Body of pancreas (tissue), 4 donors: ENCODE data around the gene KRTAP12-3. TPM values are rescaled to one million over a fixed set of nuclear protein-coding genes. Genes with fewer than 3 reads are reported as not detected.
"Not testable (repeated sequence)": the region's sequence is repeated elsewhere in the genome, so short reads cannot be mapped to it uniquely, and the experiment has no call there.

Source experiments
- ATAC-seq: fragments of 150-250 bp; one replicate; pipeline ENCODE4 v1.9.1; 2016
- DNase-seq, 4 donors: peaks; one replicate each; pipeline ENCODE4 v3.0.0-alpha.2; 2019
- H3K27ac ChIP-seq, 4 donors: fragments of 200-600 bp; sonication (generic); 1 replicate in 3 of 4; 2 replicates in 1 of 4; pipeline versions ENCODE4 v1.5.1 to v1.6.1; 2016 to 2019; ENCODE audit warnings: mild to moderate bottlenecking in 1 of 4, mixed read lengths in 1 of 4, moderate library complexity in 1 of 4
- H3K27me3 ChIP-seq, 2 donors: fragments of 200-600 bp; sonication (generic); one replicate each; pipeline ENCODE4 v1.6.0; 2016; ENCODE audit warnings: mild to moderate bottlenecking in 1 of 2
- H3K36me3 ChIP-seq, 2 donors: fragments of 200-600 bp; sonication (generic); replicated peaks in 1 of 2; 2 replicates each; pipeline ENCODE4 v1.5.1; 2016; ENCODE audit warnings: low read depth in 2 of 2; ENCODE audit not compliant: insufficient read depth in 1 of 2
- H3K4me1 ChIP-seq: fragments of 200-600 bp; sonication (generic); one replicate; pipeline ENCODE4 v1.6.0; 2016
- H3K4me3 ChIP-seq, 2 donors: fragments of 200-600 bp; sonication (generic); 1 replicate in 1 of 2; 2 replicates in 1 of 2; pipeline ENCODE4 v1.5.1; 2016 to 2019
- H3K9me3 ChIP-seq, 3 donors: fragments of 200-600 bp; sonication (generic); 1 replicate in 2 of 3; 2 replicates in 1 of 3; pipeline ENCODE4 v1.5.1; 2016
- POLR2A ChIP-seq, 3 donors: fragments of 450-650 bp; IDR thresholded peaks; one replicate each; pipeline ENCODE4 v1.6.1; 2016; ENCODE audit warnings: antibody characterized with exemption in 3 of 3, mild to moderate bottlenecking in 2 of 3
- WGBS, 2 donors: methylation state at CpG; one replicate each; pipeline ENCODE4 v1.1.5; 2017; 5-methylcytosine and 5-hydroxymethylcytosine counted together
- intact Hi-C: fragments of 100-400 bp; cut with DNase I; formaldehyde crosslinking; loops from one replicate; pipeline ENCODE4 v1.15.1; 2023
- total RNA-seq, 2 donors: library from RNA; depleted of rRNA; stranded (reverse); fragments of >200 nt; gene quantifications; one replicate each; pipeline ENCODE4 v1.1.0, GENCODE V29; 2016
- TF ChIP-seq, protein P1 (sequence below), 7 experiments: fragments of 450-650 bp in 4 of 7; fragments of 200-600 bp in 3 of 7; sonication (generic) in 3 of 7; IDR thresholded peaks; one replicate each; pipeline ENCODE4 v1.5.1; 2016 to 2019; ENCODE audit warnings: antibody characterized with exemption in 7 of 7

Gene KRTAP12-3
- total RNA-seq, 2 donors from 2014 or later = not detected

DNA sequence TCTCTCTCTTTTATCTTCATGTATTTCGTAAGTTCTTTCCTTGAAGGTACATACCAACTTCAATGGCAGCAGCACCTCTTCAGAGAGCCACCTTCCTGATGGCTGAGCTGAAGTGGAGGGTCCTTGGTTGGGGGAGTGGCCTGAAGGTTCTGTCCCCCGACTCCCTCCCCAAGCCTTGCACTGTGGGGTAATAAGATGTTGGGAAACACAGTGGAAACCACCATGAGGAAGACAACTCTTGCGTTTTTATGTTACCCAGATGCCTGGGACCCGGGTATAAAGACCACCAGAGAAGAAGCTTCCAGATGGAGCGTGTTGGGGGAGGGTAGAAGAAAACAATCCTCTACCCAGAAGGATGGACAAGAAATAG, 794 bp downstream of the KRTAP12-3 start:
- H3K4me3 ChIP-seq = no peak overlapping the region
- ATAC-seq (no peak), DNase-seq (no peak)
- WGBS, 2 donors = 51 to 71% methylated on average over 5 of the region's 5 CpGs
- TF ChIP-seq POLR2A (IDR thresholded peaks at IDR 0.05) = no peak
- TF ChIP-seq, protein P1, sequence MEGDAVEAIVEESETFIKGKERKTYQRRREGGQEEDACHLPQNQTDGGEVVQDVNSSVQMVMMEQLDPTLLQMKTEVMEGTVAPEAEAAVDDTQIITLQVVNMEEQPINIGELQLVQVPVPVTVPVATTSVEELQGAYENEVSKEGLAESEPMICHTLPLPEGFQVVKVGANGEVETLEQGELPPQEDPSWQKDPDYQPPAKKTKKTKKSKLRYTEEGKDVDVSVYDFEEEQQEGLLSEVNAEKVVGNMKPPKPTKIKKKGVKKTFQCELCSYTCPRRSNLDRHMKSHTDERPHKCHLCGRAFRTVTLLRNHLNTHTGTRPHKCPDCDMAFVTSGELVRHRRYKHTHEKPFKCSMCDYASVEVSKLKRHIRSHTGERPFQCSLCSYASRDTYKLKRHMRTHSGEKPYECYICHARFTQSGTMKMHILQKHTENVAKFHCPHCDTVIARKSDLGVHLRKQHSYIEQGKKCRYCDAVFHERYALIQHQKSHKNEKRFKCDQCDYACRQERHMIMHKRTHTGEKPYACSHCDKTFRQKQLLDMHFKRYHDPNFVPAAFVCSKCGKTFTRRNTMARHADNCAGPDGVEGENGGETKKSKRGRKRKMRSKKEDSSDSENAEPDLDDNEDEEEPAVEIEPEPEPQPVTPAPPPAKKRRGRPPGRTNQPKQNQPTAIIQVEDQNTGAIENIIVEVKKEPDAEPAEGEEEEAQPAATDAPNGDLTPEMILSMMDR (IDR thresholded peaks at IDR 0.05) = no peak
- peaks cover 0 to 6% (median 4%) of the 10 kb centered on the region in 3 donors for H3K9me3 ChIP-seq
- H3K27me3 ChIP-seq = no peaks in the 10 kb centered on the region
- no peaks in the 10 kb centered on the region for H3K4me1 ChIP-seq
- no peaks in the 10 kb centered on the region for H3K36me3 ChIP-seq
- intact Hi-C loops = no loop called here
- H3K27ac ChIP-seq = no peak overlapping the region

DNA sequence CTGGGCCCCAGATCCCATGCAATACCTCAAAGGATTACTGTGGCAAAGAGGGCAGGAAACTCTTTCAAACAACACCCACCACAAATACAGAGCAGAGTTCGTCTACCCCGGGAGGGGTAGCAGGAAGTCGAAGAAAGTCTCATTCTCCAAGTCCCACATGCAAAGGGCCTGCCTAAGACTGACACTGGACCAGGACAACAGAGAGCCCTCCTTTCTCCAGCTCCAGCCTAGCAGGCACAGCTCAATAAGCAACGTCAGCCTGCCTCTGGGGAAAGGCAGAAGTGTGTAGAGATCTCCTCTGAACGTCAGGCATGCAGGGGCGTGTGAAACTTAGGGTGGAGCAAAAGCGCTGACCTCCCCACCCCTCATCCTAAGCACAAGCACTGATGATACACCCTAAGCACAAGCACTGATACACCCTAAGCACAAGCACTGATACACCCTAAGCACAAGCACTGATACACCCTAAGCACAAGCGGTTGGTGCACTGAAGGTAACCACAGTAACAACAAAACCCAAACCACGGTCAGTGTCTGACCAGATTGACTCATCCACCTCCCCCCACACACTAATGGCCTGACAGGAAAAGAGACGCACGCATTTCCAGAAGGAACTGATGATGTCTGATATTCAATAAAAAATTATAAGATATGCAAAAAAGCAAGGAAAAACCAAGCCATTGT, 1.3 kb downstream of the KRTAP12-3 start:
- H3K36me3 ChIP-seq = no peaks in the 10 kb centered on the region
- no peak for TF ChIP-seq POLR2A (IDR thresholded peaks at IDR 0.05)
- TF ChIP-seq, protein P1 (IDR thresholded peaks at IDR 0.05) = no peak
- no peaks in the 10 kb centered on the region for H3K27me3 ChIP-seq
- intact Hi-C loops = no loop called here
- peaks cover 0 to 6% (median 4%) of the 10 kb centered on the region in 3 donors for H3K9me3 ChIP-seq
- DNase-seq = no peak
- no peaks in the 10 kb centered on the region for H3K4me1 ChIP-seq
- H3K27ac ChIP-seq = no peak overlapping the region
- no peak overlapping the region for H3K4me3 ChIP-seq
- 37 to 41% methylated on average over 11 of the region's 11 CpGs for WGBS, 2 donors
- ATAC-seq = no peak

DNA sequence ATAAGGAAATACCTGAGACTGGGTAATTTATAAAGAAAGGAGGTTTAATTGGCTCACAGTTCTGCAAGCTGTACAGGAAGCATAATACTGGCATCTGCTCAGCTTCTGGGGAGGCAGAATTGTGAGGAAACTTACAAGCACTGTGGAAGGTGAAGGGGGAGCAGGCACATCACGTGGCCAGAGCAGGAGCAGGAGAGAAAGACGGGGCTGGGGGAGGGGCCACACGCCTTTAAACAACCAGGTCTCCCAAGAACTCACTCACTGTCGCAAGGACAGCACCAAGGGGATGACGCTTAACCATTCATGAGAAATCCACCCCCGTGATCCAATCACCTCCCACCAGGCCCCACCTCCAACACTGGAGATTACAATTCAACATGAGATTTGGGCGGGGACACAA, 3.8 kb downstream of the KRTAP12-3 start:
- H3K36me3 ChIP-seq, H3K27ac ChIP-seq, intact Hi-C loops, H3K27me3 ChIP-seq, DNase-seq, H3K4me3 ChIP-seq, H3K9me3 ChIP-seq, ATAC-seq, H3K4me1 ChIP-seq: not testable (repeated sequence)
- 44 to 52% methylated on average over 7 of the region's 7 CpGs for WGBS, 2 donors

DNA sequence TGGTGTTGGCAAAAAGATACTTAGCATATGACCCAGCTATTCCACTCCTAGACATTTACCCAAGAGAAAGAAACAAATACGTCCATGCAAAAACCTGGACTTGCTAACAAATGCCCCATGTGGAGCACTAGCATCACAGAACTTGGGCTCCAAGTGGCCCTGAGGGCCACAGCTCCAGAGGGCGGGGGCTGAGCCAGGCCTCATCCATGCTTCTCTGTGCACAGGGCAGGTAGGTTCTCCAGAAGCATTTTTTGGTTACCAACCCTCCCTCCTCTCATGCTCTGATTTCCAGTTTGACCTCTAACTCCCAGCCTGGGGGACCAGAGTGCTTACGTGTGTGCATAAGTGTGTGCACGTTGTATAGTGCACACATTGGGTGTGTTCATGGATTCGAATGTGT, 7.0 kb downstream of the KRTAP12-3 start:
- DNase-seq (no peak), ATAC-seq (no peak)
- no peak overlapping the region for H3K4me3 ChIP-seq
- H3K4me1 ChIP-seq = no peaks in the 10 kb centered on the region
- TF ChIP-seq, protein P1 (IDR thresholded peaks at IDR 0.05) = no peak
- TF ChIP-seq POLR2A (IDR thresholded peaks at IDR 0.05) = no peak
- peaks cover 0 to 4% (median 0%) of the 10 kb centered on the region in 3 donors for H3K9me3 ChIP-seq
- no peaks in the 10 kb centered on the region for H3K27me3 ChIP-seq
- no peaks in the 10 kb centered on the region for H3K36me3 ChIP-seq
- H3K27ac ChIP-seq = no peak overlapping the region
- intact Hi-C loops = no loop called here
- WGBS, 2 donors = 58 to 67% methylated on average over 4 to 5 of the region's 5 CpGs

DNA sequence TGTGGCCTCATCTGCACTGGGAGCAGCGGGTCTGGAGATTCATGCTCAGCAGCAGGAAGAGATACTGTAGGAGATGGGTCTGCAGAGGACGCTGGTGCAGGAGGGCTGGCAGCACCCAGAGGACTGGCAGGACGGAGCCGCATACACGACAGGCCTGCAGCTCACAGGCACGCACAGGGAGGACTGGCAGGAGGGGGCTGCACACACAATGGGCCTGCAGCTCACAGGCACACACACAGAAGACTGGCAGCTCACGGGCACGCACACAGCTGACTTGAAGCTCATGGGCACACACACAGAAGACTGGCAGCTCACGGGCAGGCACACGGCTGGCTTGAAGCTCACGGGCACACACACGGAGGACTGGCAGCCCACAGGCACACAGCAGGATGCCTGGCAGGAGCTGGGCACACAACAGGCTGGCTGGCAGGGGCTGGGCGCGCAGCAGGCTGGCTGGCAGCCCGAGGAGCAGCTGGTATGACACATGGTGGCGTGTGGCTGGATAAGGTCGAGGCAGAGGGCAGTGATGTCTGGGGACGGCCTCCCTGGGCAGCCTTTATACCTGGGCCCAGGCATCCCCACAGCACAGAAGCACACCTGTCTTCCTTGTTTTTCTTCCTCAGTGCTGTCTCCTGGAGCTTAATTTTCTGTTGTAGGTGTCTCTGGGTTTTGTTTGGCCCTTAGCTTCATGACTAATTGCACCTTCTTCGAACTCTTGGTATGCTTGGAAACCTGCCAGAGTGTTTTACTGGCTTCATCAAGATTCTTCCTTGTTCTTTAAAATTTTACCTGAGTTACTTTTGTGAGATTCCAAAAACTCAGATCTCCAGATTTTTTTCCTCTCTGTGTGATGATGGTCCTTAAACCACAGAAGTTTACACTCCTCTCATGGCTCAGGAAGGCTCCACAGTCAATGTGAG, 8.9 kb downstream of the KRTAP12-3 start, which contains the start of gene KRTAP12-2:
Gene KRTAP12-2, minus strand, starts transcription at position 527 of the 920 bp plus-strand sequence. Its CDS starts 41 bp downstream, at position 486.
- H3K4me3 ChIP-seq = no peak within 1 kb of the TSS
- H3K27me3 ChIP-seq = no peaks in the 10 kb centered on the region
- intact Hi-C loops = no loop called here
- H3K9me3 ChIP-seq = peaks cover 0 to 8% (median 4%) of the 10 kb centered on the region in 3 donors
- DNase-seq (no peak), ATAC-seq (no peak)
- no peak within 1 kb of the TSS for H3K27ac ChIP-seq
- TF ChIP-seq POLR2A (IDR thresholded peaks at IDR 0.05) = no peak
- TF ChIP-seq, protein P1 (IDR thresholded peaks at IDR 0.05) = no peak
- 52 to 67% methylated on average over 12 to 18 of the region's 19 CpGs for WGBS, 2 donors
- no peaks in the 10 kb centered on the region for H3K4me1 ChIP-seq
- H3K36me3 ChIP-seq = no peaks in the 10 kb centered on the region
